Inflammatory macrophage treated with lipopolysaccharide for 1 hour (primary cell): ENCODE measurements around the gene MEGF11.

Source experiments
- DNase-seq, 2 donors: peaks; one replicate each; pipeline ENCODE4 v3.0.0-alpha.2; 2020 to 2022

The MEGF11 gene

GRCh38 chr15:65957451-65957850 is 296.1 kb downstream of the MEGF11 start:
- DNase-seq: no peak

GRCh38 chr15:65956899-65957298 is 296.7 kb downstream of the MEGF11 start:
- DNase-seq: no peak

GRCh38 chr15:65956307-65956706 is 297.2 kb downstream of the MEGF11 start:
- DNase-seq: no peak

- DNase-seq: no peak
Observed at GRCh38 chr15:65954289-65954741, 299.2 kb downstream of the MEGF11 start.

- no peak for DNase-seq
Observed at GRCh38 chr15:65953622-65954021, 299.9 kb downstream of the MEGF11 start.

- peak in 1 of 2 donors; percentile 1 for DNase-seq
Observed at GRCh38 chr15:65952391-65953053, 301.0 kb downstream of the MEGF11 start.

GRCh38 chr15:65951007-65951406 is 302.5 kb downstream of the MEGF11 start:
- no peak for DNase-seq

GRCh38 chr15:65949491-65949890 is 304.1 kb downstream of the MEGF11 start:
- no peak for DNase-seq

- DNase-seq: no peak
Observed at GRCh38 chr15:65949011-65949410, 304.5 kb downstream of the MEGF11 start.

GRCh38 chr15:65948383-65948782 is 305.2 kb downstream of the MEGF11 start:
- no peak for DNase-seq

- no peak for DNase-seq
Observed at GRCh38 chr15:65947041-65947440, 306.5 kb downstream of the MEGF11 start.

GRCh38 chr15:65945616-65946015 is 307.9 kb downstream of the MEGF11 start:
- DNase-seq: no peak

GRCh38 chr15:65944404-65944803 is 309.1 kb downstream of the MEGF11 start:
- no peak for DNase-seq

GRCh38 chr15:65942436-65942835 is 311.1 kb downstream of the MEGF11 start:
- no peak for DNase-seq

GRCh38 chr15:65940618-65940909 is 313.0 kb downstream of the MEGF11 start:
- DNase-seq: no peak

GRCh38 chr15:65939901-65940617 is 313.5 kb downstream of the MEGF11 start:
- no peak for DNase-seq

GRCh38 chr15:65938604-65939003 is 314.9 kb downstream of the MEGF11 start:
- no peak for DNase-seq

- DNase-seq: no peak
Observed at GRCh38 chr15:65937476-65937875, 316.1 kb downstream of the MEGF11 start.

GRCh38 chr15:65937054-65937453 is 316.5 kb downstream of the MEGF11 start:
- no peak for DNase-seq

GRCh38 chr15:65936282-65936681 is 317.3 kb downstream of the MEGF11 start:
- no peak for DNase-seq

GRCh38 chr15:65935391-65935790 is 318.2 kb downstream of the MEGF11 start:
- DNase-seq: no peak

- DNase-seq: no peak
Observed at GRCh38 chr15:65931221-65931620, 322.3 kb downstream of the MEGF11 start.

- no peak for DNase-seq
Observed at GRCh38 chr15:65930134-65930533, 323.4 kb downstream of the MEGF11 start.

GRCh38 chr15:65929573-65929972 is 324.0 kb downstream of the MEGF11 start:
- DNase-seq: no peak

GRCh38 chr15:65927545-65927944 is 326.0 kb downstream of the MEGF11 start:
- DNase-seq: no peak
